Ovary (tissue), 9 donors: ENCODE measurements around the gene CRYGD. TPM values are rescaled to one million over a fixed set of nuclear protein-coding genes. Genes with fewer than 3 reads are reported as not detected.

ENCODE experiments used
- DNase-seq, 5 donors: peaks; one replicate each; pipeline ENCODE4 v3.0.0-alpha.2; 2019 to 2020
- H3K27ac ChIP-seq, 2 donors: fragments of 200-600 bp; one replicate each; pipeline versions ENCODE4 v1.5.1 to v1.8.0; 2019 to 2022
- H3K27me3 ChIP-seq: fragments of 200-600 bp; one replicate; pipeline ENCODE4 v1.8.0; 2022
- H3K36me3 ChIP-seq: fragments of 200-600 bp; sonication (generic); one replicate; pipeline ENCODE4 v1.5.1; 2019
- H3K4me1 ChIP-seq: one replicate; pipeline ENCODE4 v1.8.1; 2013; ENCODE audit warnings: mild to moderate bottlenecking, moderate library complexity; ENCODE audit not compliant: insufficient read depth
- H3K4me3 ChIP-seq: fragments of 200-600 bp; sonication (generic); one replicate; pipeline ENCODE4 v1.5.1; 2017
- H3K9me3 ChIP-seq, 2 donors: fragments of 200-600 bp in 1 of 2; sonication (generic) in 1 of 2; one replicate each; pipeline versions ENCODE4 v1.5.1 to v1.8.1; 2013 to 2019; ENCODE audit warnings: mild to moderate bottlenecking in 1 of 2, moderate library complexity in 1 of 2
- EP300 ChIP-seq: sonication (generic); formaldehyde crosslinking; IDR thresholded peaks from one replicate; pipeline ENCODE4 v1.6.1; 2017; ENCODE audit warnings: antibody characterized with exemption
- POLR2A ChIP-seq: fragments of 450-650 bp; IDR thresholded peaks from one replicate; pipeline ENCODE4 v1.6.1; 2017; ENCODE audit warnings: antibody characterized with exemption, mild to moderate bottlenecking, moderate library complexity
- WGBS, 3 donors: extraction: QIAGEN DNeasy Blood & Tissue Kit in 1 of 3; methylation state at CpG; one replicate each; pipeline versions ENCODE4 v1.1.5 to v1.1.7; 2013 to 2017; 5-methylcytosine and 5-hydroxymethylcytosine counted together
- intact Hi-C, 4 donors: fragments of 100-400 bp; cut with DNase I; formaldehyde crosslinking; loops; one replicate each; pipeline versions ENCODE4 v1.11.0 to v1.15.1; 2022 to 2023
- polyA plus RNA-seq, 2 donors: library from polyadenylated mRNA; stranded (reverse); fragments of 200-250 nt in 1 of 2; fragments of 350-450 nt in 1 of 2; fragmentation: Illumina TruSeq in 1 of 2; extraction: RNeasy Lipid Tissue Mini Kit (QIAGEN cat#74804) in 1 of 2; gene quantifications; one replicate each; pipeline ENCODE4 v1.2.3, GENCODE V29; 2013 to 2014
- total RNA-seq, 7 donors: library from RNA; depleted of rRNA in 2 of 7; stranded (reverse); fragments of >200 nt in 2 of 7; fragmentation: NEBNext Ultra II Directional in 3 of 7; extraction: Animal tissue kit (Norgen Biotek cat#: 25700) in 3 of 7; gene quantifications; one replicate each; pipeline versions ENCODE4 v1.1.0 to v1.2.4, GENCODE V29; 2016 to 2023
- TF ChIP-seq, protein P1 (sequence below), 3 donors: fragments of 450-650 bp in 2 of 3; fragments of 200-600 bp in 1 of 3; IDR thresholded peaks; one replicate each; pipeline versions ENCODE4 v1.5.1 to v1.8.0; 2016 to 2022; ENCODE audit warnings: antibody characterized with exemption in 3 of 3, mild to moderate bottlenecking in 1 of 3
- donor health status: DM: no; HTN: no; CAD: no; lungs with moderate emphysema.
- donor health status: DM: no; HTN: no; CAD: no.
- donor health status: Bipolar disorder and iron deficiency.
- donor health status: DM: yes; HTN: yes; CAD: no.
- donor health status: DM: no; HTN: no; CAD: no.
- donor health status: DM: yes; HTN: yes; CAD: no.

Gene CRYGD
- total and polyA plus RNA-seq, 9 donors = 1.5 to 7.3 (median 3.8) TPM; not detected in 1

GRCh38 chr2:208086029-208086428, 38.3 kb downstream of the CRYGD start:
- H3K27me3 ChIP-seq = no peaks in the 10 kb centered on the region
- WGBS, 3 donors = 74 to 77% (median 77%) methylated on average over 1 of the region's 1 CpG
- H3K27ac ChIP-seq = no peak overlapping the region
- no peaks in the 10 kb centered on the region for H3K9me3 ChIP-seq
- no peaks in the 10 kb centered on the region for H3K4me1 ChIP-seq
- no peak for DNase-seq
- no peak overlapping the region for H3K4me3 ChIP-seq
- no peak for TF ChIP-seq POLR2A
- TF ChIP-seq, protein P1, sequence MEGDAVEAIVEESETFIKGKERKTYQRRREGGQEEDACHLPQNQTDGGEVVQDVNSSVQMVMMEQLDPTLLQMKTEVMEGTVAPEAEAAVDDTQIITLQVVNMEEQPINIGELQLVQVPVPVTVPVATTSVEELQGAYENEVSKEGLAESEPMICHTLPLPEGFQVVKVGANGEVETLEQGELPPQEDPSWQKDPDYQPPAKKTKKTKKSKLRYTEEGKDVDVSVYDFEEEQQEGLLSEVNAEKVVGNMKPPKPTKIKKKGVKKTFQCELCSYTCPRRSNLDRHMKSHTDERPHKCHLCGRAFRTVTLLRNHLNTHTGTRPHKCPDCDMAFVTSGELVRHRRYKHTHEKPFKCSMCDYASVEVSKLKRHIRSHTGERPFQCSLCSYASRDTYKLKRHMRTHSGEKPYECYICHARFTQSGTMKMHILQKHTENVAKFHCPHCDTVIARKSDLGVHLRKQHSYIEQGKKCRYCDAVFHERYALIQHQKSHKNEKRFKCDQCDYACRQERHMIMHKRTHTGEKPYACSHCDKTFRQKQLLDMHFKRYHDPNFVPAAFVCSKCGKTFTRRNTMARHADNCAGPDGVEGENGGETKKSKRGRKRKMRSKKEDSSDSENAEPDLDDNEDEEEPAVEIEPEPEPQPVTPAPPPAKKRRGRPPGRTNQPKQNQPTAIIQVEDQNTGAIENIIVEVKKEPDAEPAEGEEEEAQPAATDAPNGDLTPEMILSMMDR (IDR thresholded peaks at IDR 0.05) = no peak
- TF ChIP-seq EP300 = no peak
- intact Hi-C loops = no loop called here
- no peaks in the 10 kb centered on the region for H3K36me3 ChIP-seq

- no peak overlapping the region for H3K4me3 ChIP-seq
- no peaks in the 10 kb centered on the region for H3K36me3 ChIP-seq
- no peaks in the 10 kb centered on the region for H3K4me1 ChIP-seq
- no peak for DNase-seq
- no peak overlapping the region for H3K27ac ChIP-seq
- no peaks in the 10 kb centered on the region for H3K27me3 ChIP-seq
- peaks cover 0 to 2% of the 10 kb centered on the region in 2 donors for H3K9me3 ChIP-seq
- TF ChIP-seq, protein P1 (IDR thresholded peaks at IDR 0.05) = no peak
- TF ChIP-seq EP300 = no peak
- no peak for TF ChIP-seq POLR2A
- intact Hi-C loops = no loop called here
Measured at GRCh38 chr2:208083807-208084206, 40.5 kb downstream of the CRYGD start.

GRCh38 chr2:208077276-208077675, 47.0 kb downstream of the CRYGD start:
- no peak for TF ChIP-seq EP300
- TF ChIP-seq POLR2A = no peak
- TF ChIP-seq, protein P1 (IDR thresholded peaks at IDR 0.05) = no peak
- H3K4me1 ChIP-seq = no peaks in the 10 kb centered on the region
- WGBS, 3 donors = 29 to 60% (median 51%) methylated on average over 2 of the region's 2 CpGs
- DNase-seq = no peak
- H3K27ac ChIP-seq = no peak overlapping the region
- intact Hi-C loops = loop anchor here in 1 of 4 donors (10.0 kb wide), 1 partner anchor 332 kb away; no protein-coding TSS in a partner anchor
- peaks cover 0 to 2% of the 10 kb centered on the region in 2 donors for H3K9me3 ChIP-seq
- H3K27me3 ChIP-seq = no peaks in the 10 kb centered on the region
- no peak overlapping the region for H3K4me3 ChIP-seq
- no peaks in the 10 kb centered on the region for H3K36me3 ChIP-seq

DNA sequence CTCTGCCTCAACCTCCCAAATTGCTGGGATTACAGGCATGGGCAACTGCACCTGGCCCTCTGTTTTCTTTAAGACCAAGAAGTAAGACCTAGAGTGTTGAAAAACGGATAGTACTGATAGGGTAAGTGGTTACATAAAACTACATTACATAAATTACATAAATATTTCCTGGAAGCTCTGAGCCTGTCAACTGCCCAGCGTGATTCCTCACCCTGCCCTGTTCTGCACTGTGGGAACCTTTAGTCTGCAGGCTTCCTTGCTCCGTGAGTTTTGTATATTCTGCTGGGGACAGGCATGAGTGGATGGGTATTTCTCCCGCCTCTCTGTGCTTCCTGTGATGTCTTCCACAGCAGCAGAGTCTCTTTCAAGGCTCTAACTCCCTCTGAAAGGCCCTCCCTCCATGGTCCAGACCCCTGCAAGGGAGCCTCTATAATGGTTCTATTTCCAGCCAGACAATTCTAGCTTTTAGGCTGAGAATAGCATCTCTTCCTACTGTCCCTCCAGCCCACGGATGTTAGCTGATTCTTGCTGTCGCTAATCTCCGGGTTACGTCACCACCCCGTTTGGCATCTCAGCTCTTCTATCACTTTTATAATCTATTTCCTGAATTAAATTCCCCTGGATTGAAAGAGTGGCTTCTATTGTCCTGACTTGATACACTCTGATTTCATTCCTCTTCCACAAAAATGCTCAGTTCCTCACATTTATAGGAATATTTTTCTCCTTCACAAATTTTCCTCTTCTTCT, 49.5 kb downstream of the CRYGD start:
- no peaks in the 10 kb centered on the region for H3K36me3 ChIP-seq
- no peaks in the 10 kb centered on the region for H3K27me3 ChIP-seq
- no peak overlapping the region for H3K4me3 ChIP-seq
- no peak overlapping the region for H3K27ac ChIP-seq
- TF ChIP-seq EP300 (no peak), POLR2A (no peak)
- TF ChIP-seq, protein P1 (IDR thresholded peaks at IDR 0.05) = no peak
- no peak for DNase-seq
- no peaks in the 10 kb centered on the region for H3K4me1 ChIP-seq
- intact Hi-C loops = loop anchor here in 2 of 4 donors (5.0 to 10.0 kb wide), 2 partner anchors 327 to 330 kb away; no protein-coding TSS in a partner anchor
- 46 to 56% (median 49%) methylated on average over 9 of the region's 9 CpGs for WGBS, 3 donors
- H3K9me3 ChIP-seq = no peaks in the 10 kb centered on the region
